Tibial nerve (tissue), 4 donors: ENCODE results near the gene CDKL5.

Source experiments
- EP300 ChIP-seq, 2 donors: sonication (generic); formaldehyde crosslinking; IDR thresholded peaks; one replicate each; pipeline ENCODE4 v1.6.1; 2017; ENCODE audit warnings: antibody characterized with exemption in 2 of 2, mild to moderate bottlenecking in 1 of 2
- POLR2A ChIP-seq, 2 donors: fragments of 450-650 bp; IDR thresholded peaks; one replicate each; pipeline ENCODE4 v1.6.1; 2017; ENCODE audit warnings: antibody characterized with exemption in 2 of 2, mild to moderate bottlenecking in 2 of 2, moderate library complexity in 2 of 2
- TF ChIP-seq, protein P1 (sequence below), 5 experiments: fragments of 200-600 bp in 3 of 5; fragments of 450-650 bp in 2 of 5; sonication (generic) in 3 of 5; IDR thresholded peaks; one replicate each; pipeline ENCODE4 v1.5.1; 2016 to 2019; ENCODE audit warnings: antibody characterized with exemption in 5 of 5, mild to moderate bottlenecking in 3 of 5, moderate library complexity in 2 of 5

DNA sequence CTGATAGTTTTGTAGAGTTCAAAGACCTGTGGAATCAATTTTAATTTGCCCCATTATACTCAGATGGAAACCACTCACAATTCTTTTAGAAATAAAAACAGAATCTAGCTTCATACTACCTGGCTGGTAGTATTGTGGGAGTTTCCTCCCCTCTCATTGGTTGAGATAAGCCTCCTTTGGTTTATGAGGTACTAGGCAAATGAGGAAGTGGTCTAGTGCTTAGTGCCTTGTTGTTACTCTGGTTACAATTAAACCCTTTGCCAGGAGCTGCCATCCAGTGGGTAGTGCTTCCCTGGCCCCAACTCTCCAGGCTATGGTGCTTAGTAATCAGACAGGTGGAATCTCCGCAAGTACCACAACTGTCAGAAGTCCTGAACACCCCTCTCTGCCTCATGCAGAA is 118.3 kb downstream of the CDKL5 start:
- TF ChIP-seq, protein P1, sequence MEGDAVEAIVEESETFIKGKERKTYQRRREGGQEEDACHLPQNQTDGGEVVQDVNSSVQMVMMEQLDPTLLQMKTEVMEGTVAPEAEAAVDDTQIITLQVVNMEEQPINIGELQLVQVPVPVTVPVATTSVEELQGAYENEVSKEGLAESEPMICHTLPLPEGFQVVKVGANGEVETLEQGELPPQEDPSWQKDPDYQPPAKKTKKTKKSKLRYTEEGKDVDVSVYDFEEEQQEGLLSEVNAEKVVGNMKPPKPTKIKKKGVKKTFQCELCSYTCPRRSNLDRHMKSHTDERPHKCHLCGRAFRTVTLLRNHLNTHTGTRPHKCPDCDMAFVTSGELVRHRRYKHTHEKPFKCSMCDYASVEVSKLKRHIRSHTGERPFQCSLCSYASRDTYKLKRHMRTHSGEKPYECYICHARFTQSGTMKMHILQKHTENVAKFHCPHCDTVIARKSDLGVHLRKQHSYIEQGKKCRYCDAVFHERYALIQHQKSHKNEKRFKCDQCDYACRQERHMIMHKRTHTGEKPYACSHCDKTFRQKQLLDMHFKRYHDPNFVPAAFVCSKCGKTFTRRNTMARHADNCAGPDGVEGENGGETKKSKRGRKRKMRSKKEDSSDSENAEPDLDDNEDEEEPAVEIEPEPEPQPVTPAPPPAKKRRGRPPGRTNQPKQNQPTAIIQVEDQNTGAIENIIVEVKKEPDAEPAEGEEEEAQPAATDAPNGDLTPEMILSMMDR (IDR thresholded peaks at IDR 0.05) = no peak
- no peak for TF ChIP-seq POLR2A (IDR thresholded peaks at IDR 0.05)
- TF ChIP-seq EP300 (IDR thresholded peaks at IDR 0.05) = no peak
